H1 (cell line): ENCODE data around the gene SLC7A7. TPM values are rescaled to one million over a fixed set of nuclear protein-coding genes. Genes with fewer than 3 reads are reported as not detected.

ENCODE experiments used
- CBX8 ChIP-seq: fragments of 300-800, 300-1000 bp; sonication (generic); IDR thresholded peaks from 2 replicates; pipeline ENCODE4 v1.7.1; 2016; ENCODE audit warnings: low read depth, low read length, borderline replicate concordance
- CHD2 ChIP-seq: IDR thresholded peaks from 2 replicates; pipeline ENCODE4 v1.6.1; 2012; ENCODE audit warnings: low read length, improper control_type of control experiment
- CHD7 ChIP-seq: fragments of 300-600 bp; sonication (generic); IDR thresholded peaks from 2 replicates; pipeline ENCODE4 v1.7.1; 2012; ENCODE audit warnings: low read length, moderate library complexity, mild to moderate bottlenecking, inconsistent platforms; ENCODE audit not compliant: insufficient replicate concordance
- CREB1 ChIP-seq: IDR thresholded peaks from 2 replicates; pipeline ENCODE4 v1.6.1; 2012; ENCODE audit warnings: inconsistent platforms
- EGR1 ChIP-seq: IDR thresholded peaks from 2 replicates; pipeline ENCODE4 v1.6.1; 2011; ENCODE audit warnings: low read depth, low read length, borderline replicate concordance
- KDM1A ChIP-seq: fragments of 200-600, 300-600 bp; sonication (generic); IDR thresholded peaks from 2 replicates; pipeline ENCODE4 v1.7.1; 2016; ENCODE audit warnings: mild to moderate bottlenecking, low read length, borderline replicate concordance
- NANOG ChIP-seq: IDR thresholded peaks from 2 replicates; pipeline ENCODE4 v1.6.1; 2011; ENCODE audit warnings: low read length, low read depth, mild to moderate bottlenecking, inconsistent platforms; ENCODE audit not compliant: insufficient read depth, poor library complexity, severe bottlenecking
- SIN3A ChIP-seq, 2 experiments: IDR thresholded peaks in 1 of 2; conservative IDR thresholded peaks in 1 of 2; 2 replicates each; pipeline ENCODE4 v1.6.1; 2011 to 2012; ENCODE audit warnings: low read length in 2 of 2, improper control_type of control experiment in 1 of 2, low read depth in 1 of 2, mild to moderate bottlenecking in 1 of 2
- SP1 ChIP-seq: IDR thresholded peaks from 2 replicates; pipeline ENCODE4 v1.6.1; 2011; ENCODE audit warnings: low read depth, low read length
- TEAD4 ChIP-seq: IDR thresholded peaks from 2 replicates; pipeline ENCODE4 v1.6.1; 2012; ENCODE audit warnings: low read depth, low read length, inconsistent platforms, mixed read lengths
- ZNF274 ChIP-seq: IDR thresholded peaks from 2 replicates; pipeline ENCODE4 v1.7.0; 2012; ENCODE audit warnings: low read length, borderline replicate concordance; ENCODE audit errors: extremely low read depth
- polyA plus RNA-seq, 7 experiments: library from polyadenylated mRNA; depleted of rRNA in 3 of 7; stranded (reverse) in 5 of 7; unstranded in 2 of 7; fragments of >200 nt in 5 of 7; fragments of 200-250 nt in 2 of 7; gene quantifications; 1 replicate in 5 of 7; 2 replicates in 1 of 7; 4 replicates in 1 of 7; pipeline versions ENCODE4 v1.2.1 to v1.2.3, GENCODE V29; 2011 to 2013; ENCODE audit warnings: missing spikeins in 2 of 7, mixed read lengths in 2 of 7
- total RNA-seq: library from RNA; stranded (reverse); fragmentation: NEBNext Ultra II Directional; extraction: Animal tissue kit (Norgen Biotek cat#: 25700); gene quantifications from 2 replicates; pipeline ENCODE4 v1.2.1, GENCODE V29; 2021
- TF ChIP-seq, protein P1 (sequence below): IDR thresholded peaks from 2 replicates; pipeline ENCODE4 v1.6.1; 2012; ENCODE audit warnings: inconsistent platforms

Gene SLC7A7
- total and polyA plus RNA-seq, 2 of the 8 experiments (the other 6 are each of a cell fraction or from before 2014, with no cell fraction given) = 5.8 to 14.9 TPM

DNA sequence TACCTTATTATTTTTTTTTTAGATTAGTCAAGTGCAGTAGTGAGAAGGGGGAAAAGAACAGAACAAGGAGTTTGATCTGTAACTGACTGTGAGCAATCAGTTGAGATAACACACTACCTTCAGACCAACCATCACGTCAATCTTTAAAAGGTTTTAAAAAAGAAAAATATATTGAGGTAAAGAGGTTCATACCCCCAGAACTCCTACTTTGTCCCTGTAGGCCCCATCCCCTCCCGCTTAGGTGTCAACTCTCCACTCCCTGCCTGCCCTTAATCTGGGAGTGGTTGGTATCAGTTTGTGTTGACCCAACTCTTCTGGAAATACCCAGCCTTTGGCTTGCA lies 37.3 kb upstream of the SLC7A7 start (continued):
- TF ChIP-seq CHD7 (no peak), CHD2 (no peak), CREB1 (no peak), CBX8 (no peak), TEAD4 (no peak), SIN3A (conservative IDR thresholded peaks at IDR 0.05 in 1 of 2, IDR thresholded peaks at IDR 0.05 in 1 of 2; ENCODE audit: low read depth in 1 of 2, low read length in 2 of 2) (no peak), SP1 (no peak), NANOG (no peak), ZNF274 (no peak), KDM1A (no peak), EGR1 (no peak)
- TF ChIP-seq, protein P1, sequence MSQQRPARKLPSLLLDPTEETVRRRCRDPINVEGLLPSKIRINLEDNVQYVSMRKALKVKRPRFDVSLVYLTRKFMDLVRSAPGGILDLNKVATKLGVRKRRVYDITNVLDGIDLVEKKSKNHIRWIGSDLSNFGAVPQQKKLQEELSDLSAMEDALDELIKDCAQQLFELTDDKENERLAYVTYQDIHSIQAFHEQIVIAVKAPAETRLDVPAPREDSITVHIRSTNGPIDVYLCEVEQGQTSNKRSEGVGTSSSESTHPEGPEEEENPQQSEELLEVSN = no peak
